NOMO-1 (cell line): ENCODE measurements around the gene RPS16.

Source experiments
- DNase-seq, 2 experiments: peaks; one replicate each; lab custom pipeline; 2025; ENCODE audit not compliant: unreplicated experiment in 2 of 2; lab: John Stamatoyannopoulos, UW

The RPS16 gene

GRCh38 chr19:39408392-39409207 is 27.1 kb downstream of the RPS16 start:
- peak; percentile 38 to 46 for DNase-seq

GRCh38 chr19:39407660-39408391 is 27.9 kb downstream of the RPS16 start:
- DNase-seq, result no peak

- DNase-seq, result no peak
Measured at GRCh38 chr19:39407410-39407659, 28.4 kb downstream of the RPS16 start.

- peak; percentile 72 to 86 for DNase-seq
Measured at GRCh38 chr19:39406656-39407409, 28.9 kb downstream of the RPS16 start, which contains the start of gene ZFP36. Gene ZFP36 (plus strand): TSS chr19:39406847. CDS start chr19:39406905, 58 bp downstream.

GRCh38 chr19:39405958-39406655 is 29.6 kb downstream of the RPS16 start:
- DNase-seq, result peak; percentile 63 to 86

GRCh38 chr19:39405261-39405957 is 30.3 kb downstream of the RPS16 start:
- DNase-seq, result no peak

GRCh38 chr19:39403331-39404312 is 32.1 kb downstream of the RPS16 start:
- DNase-seq, result peak; percentile 85 to 90

- DNase-seq, result peak; percentile 90 to 93
Measured at GRCh38 chr19:39402346-39403300, 33.1 kb downstream of the RPS16 start.

- DNase-seq, result peak; percentile 28 to 34
Measured at GRCh38 chr19:39401549-39402345, 34.0 kb downstream of the RPS16 start.

GRCh38 chr19:39401070-39401548 is 34.6 kb downstream of the RPS16 start:
- DNase-seq, result no peak

- no peak for DNase-seq
Measured at GRCh38 chr19:39400061-39400460, 35.7 kb downstream of the RPS16 start.

GRCh38 chr19:39399668-39400050 is 36.1 kb downstream of the RPS16 start:
- no peak for DNase-seq

GRCh38 chr19:39398297-39398864 is 37.4 kb downstream of the RPS16 start:
- peak; percentile 92 to 95 for DNase-seq

- DNase-seq, result peak; percentile 91 to 94
Measured at GRCh38 chr19:39397360-39398296, 38.1 kb downstream of the RPS16 start.

GRCh38 chr19:39390751-39391437 is 44.9 kb downstream of the RPS16 start, which contains the start of the genes MED29 and PAF1:
Gene MED29 (plus strand): TSS chr19:39391378. CDS start chr19:39391423, 45 bp downstream.
Gene PAF1 (minus strand): TSS chr19:39391106. CDS start chr19:39390864, 242 bp downstream.
- peak; percentile 95 to 100 for DNase-seq
